HL-60/S4 treated with phorbol 12-myristate 13-acetate at 8.2 ng/mL for 4 days and 3 days (cell line): ENCODE data around the gene ZNF660.
"Not testable (repeated sequence)": the region's sequence is repeated elsewhere in the genome, so short reads cannot be mapped to it uniquely, and the experiment has no call there.

Source experiments
- in situ Hi-C: fragments of 300-500 bp; cut with MboI; formaldehyde crosslinking; loops from 2 replicates; pipeline ENCODE4 v1.15.0; 2022; ENCODE audit warnings: low sequenced_read_pairs

ZNF660 gene

DNA sequence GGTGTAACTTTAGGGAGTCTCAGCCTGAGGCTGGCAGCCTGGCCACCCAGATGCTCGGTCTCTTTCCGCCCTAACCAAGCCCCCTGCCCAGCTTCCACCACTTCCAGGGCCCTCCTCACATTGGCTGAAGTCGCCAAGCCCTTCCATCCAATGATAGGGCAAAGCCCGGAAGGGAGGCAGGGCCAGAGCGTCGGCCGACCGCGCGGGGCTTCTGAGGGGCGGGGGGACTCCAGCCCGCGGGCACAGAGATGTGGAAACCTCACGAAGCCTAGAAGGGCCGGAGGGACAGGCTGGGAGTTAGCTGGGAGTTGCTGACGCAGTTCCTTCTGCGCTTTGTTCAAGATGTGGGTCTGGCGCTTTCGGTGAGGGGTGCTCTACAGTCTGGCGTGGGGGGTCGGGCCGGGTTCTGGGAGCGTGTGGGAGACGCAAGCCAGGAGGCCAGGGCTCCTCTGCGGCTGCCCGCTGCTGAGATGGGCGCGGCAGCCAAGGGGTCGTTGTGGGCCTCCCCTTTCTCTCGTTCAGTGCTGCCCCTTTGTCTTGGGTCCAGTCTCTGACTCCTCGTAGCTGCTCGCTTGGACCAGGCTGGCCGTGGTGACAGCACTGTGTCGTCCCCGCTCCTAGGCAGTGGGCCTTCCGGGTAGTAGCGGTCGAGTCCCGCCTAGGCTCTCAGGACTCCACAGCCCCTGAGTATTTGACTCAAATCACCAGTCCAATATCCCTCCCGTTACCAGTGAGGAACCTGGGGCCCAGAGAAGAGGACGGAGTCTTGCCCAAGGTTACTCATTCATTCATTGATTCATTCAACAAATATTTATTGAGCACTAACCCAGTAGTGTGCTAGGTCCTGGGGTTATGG, at the start of gene ZNF660:
TSS of gene ZNF660 (plus strand) at position 319 of the 856 bp plus-strand sequence. CDS start 9,230 bp downstream, outside the sequence.
- in situ Hi-C loops: no loop called here

DNA sequence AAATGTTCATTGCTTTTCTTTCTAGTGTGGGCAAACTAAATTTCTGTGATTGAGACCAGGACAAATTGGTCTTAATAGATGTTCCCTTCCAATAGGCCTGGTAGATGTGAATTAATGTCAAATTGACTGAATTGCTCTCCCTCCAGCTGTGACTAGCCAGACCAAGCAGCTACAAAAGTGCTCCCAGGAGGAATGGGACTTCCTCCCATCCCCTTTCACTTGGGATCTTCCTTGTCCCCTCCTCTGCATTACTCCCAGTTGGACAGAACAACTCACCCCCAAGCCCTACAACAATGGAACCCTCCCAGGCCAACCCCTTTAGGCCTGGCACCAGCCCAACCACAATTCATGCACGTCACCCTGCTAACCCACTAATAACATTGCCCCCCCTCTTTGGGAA, 49.4 kb upstream of the ZNF660 start:
- in situ Hi-C loops: no loop called here

DNA sequence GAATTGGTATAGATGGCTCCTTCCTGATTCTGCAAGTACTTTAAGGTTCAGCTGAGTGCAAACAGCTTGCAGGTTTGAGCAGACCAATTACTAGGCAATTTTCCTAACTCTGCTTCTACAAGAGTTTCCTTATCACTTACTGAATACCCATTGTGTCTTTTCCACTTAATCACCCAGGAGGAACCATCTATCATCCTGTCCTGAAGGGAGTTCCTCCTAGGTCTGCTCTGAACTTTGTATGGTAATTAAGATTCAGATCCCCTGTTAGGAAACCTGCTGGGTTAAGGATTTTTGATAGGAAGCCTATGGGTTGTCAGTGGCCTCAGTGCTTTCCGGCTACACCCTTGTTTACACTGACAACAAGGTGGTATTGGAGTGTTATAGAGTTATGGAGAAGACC, 40.0 kb upstream of the ZNF660 start:
- in situ Hi-C loops: not testable (repeated sequence)

DNA sequence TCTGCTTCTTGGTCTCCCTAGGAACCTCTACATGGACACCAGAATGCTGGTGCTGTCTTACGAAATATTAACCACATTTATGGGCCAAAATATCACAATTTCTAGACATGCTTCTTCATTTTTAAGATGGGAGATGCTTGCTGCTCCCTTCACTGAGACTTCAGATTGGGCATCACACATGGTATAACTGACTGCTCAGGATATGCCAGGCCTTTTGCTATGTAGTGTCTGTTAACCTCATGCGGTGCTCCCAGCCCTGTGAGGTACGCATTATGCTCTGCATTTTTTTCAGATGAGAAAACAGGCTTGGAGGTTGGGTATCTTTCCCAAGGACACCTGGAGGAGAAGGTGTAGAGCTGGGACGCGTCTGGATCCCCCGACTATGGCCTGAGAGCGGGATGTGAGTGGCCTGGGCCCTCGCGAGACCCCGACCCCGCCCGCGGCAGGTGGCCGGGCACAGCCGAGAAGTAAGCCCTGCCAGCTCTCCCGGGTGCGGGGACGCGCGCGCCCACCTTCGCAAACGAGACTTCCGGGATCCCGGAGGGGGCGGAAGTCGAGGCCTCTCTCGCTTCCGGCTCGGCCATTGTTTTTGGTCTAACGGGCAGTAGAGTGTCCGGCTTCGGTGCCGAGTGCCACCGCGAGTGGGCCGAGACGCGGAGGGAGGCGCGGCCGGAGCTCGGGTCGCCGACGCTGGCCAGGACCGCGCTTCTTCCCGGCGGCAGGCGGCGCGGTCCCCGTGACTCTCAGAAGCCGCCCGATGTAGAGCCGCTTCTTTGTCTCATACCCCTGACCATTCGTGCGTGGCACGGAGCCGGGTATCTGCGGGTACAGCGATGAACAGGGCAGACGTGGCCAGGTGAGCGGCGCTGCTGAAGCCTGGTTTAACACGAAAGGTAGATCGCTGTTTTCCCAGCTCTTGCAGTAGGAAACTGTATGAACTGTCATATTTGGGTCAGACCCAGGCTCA, 29.9 kb upstream of the ZNF660 start, which contains the start of gene ZKSCAN7:
TSS of gene ZKSCAN7 (plus strand) at position 568 of the 967 bp plus-strand sequence. CDS start 1,855 bp downstream, outside the sequence.
- in situ Hi-C loops: no loop called here

DNA sequence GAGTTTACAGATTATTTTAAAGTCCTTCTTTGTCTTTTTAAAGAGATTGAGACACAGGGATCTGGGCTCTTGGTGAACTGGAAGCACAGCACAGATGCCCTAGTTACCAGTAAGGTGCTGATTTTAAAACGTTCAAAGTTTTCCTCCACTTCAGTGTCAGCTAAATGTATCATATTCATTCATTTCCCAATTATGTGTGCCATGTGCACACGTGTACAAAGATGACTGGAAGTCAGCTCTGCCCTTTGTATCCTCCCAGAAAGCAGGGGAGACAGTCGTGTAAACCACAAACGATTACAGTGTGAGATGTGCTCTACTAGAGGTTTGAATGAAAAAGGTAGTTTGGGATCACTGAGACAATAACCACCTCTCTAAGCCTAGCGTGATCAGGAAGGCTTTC, 29.0 kb upstream of the ZNF660 start:
- in situ Hi-C loops: no loop called here

DNA sequence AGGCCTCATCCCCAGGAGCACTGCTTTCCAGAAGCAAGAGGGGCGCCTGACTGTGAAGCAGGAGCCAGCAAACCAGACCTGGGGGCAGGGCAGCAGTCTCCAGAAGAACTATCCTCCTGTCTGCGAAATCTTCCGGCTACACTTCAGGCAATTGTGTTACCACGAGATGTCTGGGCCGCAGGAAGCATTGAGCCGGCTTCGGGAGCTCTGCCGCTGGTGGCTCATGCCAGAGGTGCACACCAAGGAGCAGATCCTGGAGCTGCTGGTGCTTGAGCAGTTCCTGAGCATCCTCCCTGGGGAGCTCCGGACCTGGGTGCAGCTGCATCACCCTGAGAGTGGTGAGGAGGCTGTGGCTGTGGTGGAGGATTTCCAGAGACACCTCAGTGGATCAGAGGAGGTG, 27.7 kb upstream of the ZNF660 start:
- in situ Hi-C loops: no loop called here

DNA sequence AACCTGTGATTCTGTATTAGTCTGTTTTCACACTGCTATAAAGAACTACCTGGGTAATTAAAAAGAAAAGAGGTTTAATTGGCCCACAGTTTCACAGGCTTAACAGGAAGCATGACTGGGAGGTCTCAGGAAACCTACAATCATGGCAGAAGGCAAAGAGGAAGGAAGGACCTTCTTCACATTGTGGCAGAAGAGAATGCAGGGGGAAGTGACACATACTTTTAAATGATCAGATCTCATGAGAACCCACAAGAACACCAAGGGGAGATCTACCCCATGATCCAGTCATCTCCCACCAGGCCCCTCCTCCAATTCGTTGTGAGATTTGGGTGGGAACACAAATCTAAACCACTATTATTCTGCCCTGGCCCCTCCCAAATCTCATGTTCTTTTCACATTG, 23.7 kb upstream of the ZNF660 start:
- in situ Hi-C loops: no loop called here

DNA sequence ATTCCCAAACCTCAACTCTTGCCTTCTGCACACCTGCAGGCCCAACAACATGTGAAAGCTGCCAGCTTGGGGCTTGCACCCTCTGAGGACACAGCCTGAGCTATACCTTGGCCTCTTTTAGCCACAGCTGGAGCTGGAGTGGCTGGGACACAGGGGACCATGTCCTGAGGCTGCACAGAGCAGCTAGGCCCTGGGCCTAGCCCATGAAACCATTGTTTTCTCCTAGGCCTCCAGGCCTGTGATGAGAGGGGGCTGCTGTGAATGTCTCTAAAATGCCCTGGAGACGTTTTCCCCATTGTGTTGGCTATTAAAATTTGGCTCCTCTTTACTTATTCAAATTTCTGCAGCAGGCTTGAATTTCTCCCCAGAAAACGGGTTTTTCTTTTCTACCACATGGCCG, 22.6 kb upstream of the ZNF660 start:
- in situ Hi-C loops: no loop called here

DNA sequence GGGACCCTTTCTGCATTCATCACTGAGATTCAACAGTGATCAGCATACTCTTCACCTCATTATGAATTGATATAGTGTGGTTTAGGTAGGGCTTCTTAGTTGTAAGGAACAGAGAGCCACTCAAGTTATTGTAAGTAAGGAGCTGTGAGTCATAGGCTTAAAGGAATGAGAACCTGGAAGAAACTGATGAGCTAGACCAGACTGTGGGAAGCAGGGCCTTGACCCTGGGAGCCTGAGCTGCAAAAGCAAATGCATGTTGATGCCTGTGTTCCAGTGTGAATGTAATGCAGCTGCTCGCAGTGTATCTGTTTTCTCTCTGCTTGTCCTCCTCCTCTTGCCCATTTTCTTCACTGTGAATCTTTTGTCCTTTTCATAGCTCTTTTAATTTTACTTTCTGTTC, 16.2 kb upstream of the ZNF660 start:
- in situ Hi-C loops: no loop called here

DNA sequence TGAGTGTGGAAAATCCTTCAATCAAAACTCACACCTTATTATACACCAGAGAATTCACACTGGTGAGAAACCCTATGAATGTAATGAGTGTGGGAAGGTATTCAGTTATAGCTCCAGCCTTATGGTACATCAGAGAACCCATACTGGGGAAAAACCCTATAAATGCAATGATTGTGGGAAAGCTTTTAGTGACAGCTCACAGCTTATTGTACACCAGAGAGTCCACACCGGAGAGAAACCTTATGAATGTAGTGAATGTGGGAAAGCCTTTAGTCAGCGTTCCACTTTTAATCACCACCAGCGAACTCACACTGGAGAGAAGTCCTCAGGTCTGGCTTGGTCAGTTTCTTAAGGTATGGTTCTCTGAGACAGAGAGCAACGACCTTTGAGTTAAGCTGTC, 13.7 kb upstream of the ZNF660 start:
- in situ Hi-C loops: no loop called here

DNA sequence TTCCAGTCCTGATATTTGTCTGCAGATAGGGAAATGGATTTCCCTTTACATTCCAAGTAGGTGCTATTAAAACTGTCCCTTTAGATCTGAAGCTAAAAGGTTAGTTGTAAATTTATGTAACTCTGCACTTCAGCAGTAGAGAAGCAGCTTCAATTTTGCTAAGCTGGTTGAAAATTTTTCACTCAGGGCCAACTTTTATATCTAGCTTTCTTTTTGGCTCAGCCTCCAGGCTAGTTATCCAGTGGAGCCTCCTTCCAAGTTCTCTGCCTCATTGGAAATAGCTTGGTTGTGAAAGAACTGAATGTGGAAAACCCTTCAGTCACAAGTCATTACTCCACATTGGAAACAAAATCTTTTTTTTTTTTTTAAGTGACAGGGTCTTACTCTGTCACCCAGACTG, 8.2 kb upstream of the ZNF660 start:
- in situ Hi-C loops: no loop called here

DNA sequence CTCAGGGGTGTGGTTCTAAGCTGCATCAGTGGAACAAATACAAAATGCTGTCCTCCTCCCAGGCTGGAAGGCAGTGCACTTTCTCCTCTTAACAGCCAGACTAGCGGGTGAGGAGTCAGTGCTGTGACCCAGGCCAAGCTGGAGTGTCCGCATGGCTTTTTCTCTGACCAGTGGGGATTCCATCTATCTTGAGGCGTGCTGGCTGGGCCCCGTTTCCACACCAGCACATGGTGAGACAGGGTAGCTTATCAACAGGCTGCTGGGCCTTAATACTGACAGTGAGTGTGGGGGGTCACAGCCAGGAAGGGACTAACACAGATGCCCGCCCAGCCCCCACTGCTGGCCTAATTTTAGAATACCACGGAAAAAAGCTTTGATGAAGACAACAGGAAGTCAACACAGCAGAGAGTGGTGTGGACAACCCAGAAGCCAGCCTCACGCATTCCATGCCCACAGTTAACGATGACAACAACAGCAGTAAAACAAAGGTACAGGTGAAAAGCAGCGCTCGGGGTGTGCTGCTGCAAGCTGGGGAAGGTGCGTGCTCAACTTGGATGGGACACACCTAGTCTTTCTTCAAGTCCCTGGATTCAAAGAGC, 7.3 kb upstream of the ZNF660 start:
- in situ Hi-C loops: not testable (repeated sequence)

DNA sequence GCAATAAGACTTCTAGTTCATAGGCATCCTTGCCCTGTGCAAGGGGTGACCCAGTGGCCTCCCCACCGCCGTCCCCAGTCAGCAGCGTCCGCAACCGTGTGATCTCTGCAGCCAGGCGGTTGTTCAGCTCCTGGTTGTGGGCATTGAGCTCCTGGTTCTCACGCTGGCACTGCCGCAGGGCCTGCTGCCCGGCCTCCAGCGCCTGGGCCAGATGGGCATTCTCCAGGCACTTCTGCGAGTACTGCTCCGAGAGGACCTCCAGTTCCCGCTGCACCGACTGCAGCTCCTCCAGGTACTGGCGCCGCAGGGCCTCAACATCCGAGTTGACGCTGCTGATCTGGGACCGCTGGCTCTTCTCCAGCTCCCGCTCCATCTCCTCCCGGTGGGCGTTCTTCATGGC, 6.4 kb upstream of the ZNF660 start:
- in situ Hi-C loops: not testable (repeated sequence)

DNA sequence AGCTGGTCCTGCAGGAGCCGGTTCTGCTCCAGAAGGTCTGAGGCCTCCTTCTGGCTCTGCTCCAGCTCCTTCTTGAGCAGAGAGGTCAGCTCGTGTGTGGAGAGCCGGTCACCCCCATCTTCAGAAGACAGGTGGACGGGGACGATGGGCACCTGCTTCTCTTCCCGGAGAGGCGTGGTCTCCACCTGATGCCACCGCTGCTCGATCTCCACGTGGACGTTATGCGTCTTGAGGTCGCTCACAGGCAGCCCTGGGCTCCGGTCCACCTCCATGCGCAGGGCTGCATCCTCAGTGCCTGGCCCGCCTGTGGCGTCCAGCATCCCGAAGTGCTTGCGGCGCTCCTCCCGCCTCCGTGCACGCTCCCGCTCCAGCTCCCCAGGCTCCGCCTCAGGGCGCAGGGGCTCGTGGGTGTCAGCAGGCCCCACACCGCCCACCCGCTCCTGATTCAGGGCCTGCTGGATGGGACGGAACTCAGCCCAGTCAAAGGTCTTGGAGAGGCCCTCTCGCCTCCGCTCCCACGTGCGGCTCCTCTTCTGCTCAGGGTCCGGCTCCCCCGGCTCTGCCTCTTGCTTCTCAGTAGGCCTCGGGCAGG, 5.7 kb upstream of the ZNF660 start:
- in situ Hi-C loops: not testable (repeated sequence)

DNA sequence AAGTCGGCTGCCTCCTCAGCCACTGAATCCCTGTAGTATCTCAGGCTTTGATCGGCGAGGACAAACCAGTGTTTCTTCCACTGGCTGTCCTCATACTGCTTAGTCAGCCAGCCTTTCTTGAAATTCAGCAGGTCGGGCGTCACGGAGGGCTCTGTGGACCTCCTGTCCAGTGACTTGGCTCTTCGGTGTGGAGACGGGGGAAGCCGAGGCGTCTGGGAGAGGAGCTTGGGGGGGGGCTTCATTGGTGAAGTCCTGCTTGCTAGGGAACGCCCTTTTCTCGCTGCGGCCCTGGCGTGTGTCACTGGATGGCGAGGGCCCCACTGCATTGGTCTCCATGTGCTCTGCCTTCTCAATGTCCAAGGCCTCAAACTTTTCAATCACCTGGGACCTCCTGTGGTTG, 5.0 kb upstream of the ZNF660 start:
- in situ Hi-C loops: not testable (repeated sequence)

DNA sequence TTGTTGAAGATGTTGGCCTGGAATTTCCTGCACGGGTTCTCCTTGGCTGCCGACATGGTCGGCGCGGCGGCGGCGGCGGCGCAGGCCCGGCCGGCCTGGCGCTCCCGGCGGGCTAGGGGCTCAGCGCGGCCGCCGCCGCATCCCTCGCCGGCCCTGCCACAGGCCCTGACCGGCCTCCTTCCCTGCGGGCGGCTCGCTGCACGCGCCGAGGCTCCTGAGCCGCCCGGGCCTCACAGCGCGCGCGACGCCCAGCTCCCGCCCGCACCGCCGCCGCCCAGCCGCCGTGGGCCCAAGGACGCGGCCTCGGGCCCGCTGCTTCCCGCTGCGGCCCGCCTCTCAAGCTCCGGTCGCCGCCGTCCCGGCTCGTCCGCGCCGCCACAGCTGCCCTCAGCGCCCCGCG, 3.8 kb upstream of the ZNF660 start:
- in situ Hi-C loops: not testable (repeated sequence)

DNA sequence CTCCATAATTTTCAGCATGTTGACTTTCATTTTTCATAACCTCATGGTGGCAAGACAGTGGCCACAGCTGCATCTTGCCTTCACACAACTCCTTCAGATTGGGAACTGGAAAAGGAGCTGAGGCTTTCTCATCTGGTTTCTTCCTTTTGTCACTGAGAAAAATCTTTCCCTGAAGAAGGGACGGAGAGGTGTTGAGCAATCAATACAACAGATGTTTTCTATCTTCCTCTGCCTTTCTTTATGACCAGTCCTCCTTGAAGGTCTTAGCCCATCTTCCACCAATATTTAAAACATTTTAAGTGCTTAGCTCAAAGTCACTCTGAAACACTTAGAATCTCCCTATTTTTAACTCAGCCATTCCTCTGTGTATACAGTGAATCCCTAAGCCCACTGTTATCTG, 11.9 kb downstream of the ZNF660 start:
- in situ Hi-C loops: no loop called here

DNA sequence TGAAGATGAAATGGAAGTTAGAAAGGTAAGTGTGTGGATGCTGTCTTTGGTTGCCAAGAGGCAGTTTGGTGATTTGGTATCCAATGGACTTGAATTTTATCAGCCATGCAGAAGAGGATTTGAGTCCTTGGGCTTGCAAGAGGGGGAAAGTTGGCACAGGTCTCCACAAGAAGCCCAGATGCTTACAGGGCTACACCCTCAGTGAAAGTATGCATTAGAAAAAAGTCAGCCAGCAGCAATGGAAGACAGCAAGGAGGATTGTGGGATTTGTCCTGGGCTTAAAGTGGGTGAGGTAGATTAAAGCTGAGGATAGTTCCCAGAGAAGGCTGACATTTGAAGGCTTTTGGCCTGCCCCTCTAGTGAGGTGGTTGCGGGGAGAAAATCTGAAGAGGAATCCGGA, 17.0 kb downstream of the ZNF660 start:
- in situ Hi-C loops: no loop called here

DNA sequence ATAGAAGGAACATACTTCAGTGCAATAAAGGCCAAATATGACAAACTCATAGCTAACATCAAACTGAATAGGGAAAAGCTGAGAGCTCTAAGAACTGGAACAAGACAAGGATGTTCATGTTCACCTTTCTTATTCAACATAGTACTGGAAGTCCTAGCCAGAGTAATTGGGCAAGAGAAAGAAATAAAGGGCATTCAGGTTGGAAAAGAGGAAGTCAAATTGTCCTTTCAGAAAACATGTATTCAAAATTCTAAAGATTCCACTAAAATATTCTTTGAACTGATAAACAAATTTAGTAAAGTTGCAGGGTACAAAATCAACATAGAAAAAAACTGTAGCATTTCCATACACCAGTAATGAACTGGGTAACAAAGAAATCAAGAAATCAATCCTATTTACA, 27.9 kb downstream of the ZNF660 start:
- in situ Hi-C loops: no loop called here

DNA sequence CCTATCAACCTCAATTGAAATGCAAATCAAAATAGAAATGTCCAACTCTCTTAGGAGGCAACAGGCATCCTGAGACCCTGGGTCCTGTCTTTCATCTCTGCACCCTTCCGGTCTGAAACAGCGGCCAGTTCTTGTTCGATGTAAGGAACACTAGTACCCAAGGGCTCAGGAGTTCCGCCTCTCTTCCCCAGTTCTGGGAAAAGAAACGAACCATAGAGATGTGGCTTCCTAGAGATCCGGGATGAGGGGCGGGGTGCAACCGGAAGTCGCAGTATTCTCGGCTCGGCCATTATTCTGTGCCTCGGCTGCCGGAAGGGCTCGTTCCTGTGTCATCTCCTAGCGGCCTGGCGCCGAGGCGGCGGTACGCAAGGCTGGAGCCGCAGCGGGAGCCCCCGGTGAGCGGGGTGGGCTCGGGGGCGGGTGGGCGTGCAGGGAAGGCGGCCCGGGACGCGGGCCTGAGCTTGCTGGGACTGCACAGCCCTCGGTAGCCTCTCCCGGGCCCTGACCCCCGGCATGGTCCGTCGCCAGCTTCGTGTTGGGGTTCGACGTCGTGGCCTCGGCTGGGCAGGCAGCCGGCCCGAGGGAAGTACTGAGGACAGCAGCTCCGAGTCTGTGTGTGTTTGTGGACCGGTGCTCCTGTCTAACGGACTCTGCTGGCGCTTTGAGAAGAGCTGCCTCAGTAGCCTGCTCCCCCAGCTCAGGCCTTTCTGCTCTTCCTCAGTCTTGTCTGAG, 40.2 kb downstream of the ZNF660 start, which contains the start of gene ZNF197:
TSS of gene ZNF197 (plus strand) at position 288 of the 732 bp plus-strand sequence. CDS start 4,119 bp downstream, outside the sequence.
- in situ Hi-C loops: no loop called here
